ENCODE measurements around the gene UFC1.

UFC1 gene

DNA sequence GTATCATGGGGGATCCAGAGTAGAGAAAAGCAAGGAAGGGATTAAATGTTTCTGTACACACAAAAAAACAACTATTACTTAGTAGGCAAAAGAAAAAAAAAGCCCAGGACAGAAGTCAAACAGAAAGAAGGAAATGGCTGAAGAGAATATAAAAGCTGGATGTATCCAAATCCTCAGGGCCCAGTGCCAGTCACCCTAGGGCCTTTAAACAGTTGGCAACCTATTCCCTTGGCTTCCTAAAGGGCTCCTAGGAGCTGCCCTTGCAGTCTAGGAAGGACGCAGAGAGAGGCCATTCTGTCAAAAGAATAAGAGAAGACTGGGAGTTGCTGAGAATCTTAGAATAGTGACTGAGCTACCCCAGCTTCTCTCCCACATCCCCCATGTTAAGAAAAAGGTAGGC, 18.6 kb downstream of the UFC1 start:
- no peak for DNase-seq

DNA sequence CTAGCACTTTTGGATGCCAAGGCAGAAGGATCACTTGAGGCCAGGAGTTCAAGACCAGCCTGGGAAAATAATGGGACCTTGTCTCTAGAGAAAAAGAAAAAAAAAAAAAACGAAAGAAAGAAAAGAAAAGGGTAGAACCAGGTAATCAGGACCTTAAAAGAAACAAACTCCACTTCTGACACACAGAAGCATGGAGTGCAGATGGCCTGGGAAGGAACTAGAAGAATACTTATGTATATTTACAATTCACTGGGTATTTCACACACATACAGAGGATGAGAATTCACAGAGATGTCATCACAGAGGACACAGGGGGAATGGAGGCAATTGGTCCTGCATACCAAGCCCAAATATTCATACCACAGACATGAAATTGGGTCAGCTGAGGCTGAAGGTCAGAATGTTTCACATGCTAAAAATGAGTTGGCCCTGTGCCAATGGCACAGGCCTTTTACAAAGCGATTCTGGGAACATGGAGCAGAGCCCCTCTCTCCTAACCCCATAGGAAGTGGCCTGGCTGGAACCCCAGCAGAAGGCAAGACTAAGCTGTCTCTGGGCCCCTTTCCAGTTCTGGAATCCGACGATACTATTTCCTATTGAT, 19.1 kb downstream of the UFC1 start:
- no peak for DNase-seq

DNA sequence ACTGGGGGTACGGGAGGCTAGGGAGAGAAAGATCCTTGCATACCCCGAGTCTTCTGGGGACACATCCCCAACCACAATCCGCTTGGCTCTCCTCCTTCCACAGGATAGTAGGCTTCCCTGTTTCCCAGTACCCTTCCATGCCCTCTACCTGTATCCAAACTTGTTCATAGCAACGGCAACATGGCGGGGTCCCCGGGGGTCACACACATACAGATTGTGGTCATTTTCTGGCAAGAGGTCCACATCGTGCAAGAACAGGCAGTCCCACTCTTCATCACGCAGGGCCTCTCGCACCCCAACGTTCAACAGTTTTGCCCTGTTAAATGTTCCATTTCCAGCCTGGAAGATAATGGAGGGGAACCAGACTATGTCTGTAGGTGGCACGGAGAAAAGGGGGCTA, 19.9 kb downstream of the UFC1 start:
- DNase-seq, result peak; percentile 2

DNA sequence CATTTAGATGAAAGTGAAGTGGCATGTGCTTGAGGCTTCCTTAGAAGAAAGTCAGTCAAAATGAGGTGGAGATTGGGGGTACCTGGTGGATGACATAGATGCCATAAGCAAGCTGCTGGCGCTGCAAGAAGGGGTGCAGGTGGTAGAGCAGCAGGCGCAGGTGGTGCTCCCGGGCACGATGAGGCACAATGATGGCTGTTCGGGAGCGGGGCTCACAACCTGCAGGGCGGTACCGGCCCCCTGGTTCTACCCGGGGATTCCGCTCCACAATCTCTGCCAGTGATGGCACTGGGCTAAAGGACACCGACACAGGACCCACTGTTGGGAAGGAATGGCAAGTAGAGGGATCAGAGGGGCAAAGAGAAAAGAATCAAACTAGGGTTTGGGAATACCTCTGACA, 21.1 kb downstream of the UFC1 start:
- DNase-seq, result no peak

DNA sequence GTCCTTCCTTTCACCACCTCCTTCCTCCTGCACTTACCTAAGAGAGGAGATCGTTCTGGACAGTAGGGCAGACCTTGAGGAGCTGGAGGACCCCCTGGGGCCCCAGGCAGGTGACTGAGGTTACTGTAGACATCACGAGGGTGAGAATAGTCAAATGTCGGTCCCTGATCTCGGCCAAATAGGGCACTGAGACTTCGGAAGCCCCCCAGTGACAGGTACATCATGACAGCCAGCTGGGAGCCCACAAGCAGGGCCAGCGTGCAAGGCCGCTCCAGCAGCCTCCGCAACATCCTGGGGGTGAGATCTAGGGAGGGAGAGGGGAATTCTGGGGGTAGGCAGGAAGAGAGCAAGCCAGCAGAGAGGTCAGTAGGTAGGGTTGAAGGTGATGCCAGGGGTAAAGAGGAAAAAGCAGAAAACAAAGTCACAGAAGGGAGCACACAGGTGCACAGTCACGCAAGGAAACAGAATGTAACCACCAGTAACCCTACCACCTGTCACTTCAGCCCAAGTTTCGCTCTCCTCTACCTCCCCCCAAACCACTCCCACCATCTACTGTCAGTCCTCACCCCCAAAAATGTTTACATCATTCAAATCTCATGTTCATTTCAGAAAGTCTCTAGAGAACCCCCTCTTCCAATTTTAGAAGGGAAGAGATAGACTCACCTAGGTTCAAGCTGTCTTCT, 22.1 kb downstream of the UFC1 start:
- DNase-seq, result no peak

DNA sequence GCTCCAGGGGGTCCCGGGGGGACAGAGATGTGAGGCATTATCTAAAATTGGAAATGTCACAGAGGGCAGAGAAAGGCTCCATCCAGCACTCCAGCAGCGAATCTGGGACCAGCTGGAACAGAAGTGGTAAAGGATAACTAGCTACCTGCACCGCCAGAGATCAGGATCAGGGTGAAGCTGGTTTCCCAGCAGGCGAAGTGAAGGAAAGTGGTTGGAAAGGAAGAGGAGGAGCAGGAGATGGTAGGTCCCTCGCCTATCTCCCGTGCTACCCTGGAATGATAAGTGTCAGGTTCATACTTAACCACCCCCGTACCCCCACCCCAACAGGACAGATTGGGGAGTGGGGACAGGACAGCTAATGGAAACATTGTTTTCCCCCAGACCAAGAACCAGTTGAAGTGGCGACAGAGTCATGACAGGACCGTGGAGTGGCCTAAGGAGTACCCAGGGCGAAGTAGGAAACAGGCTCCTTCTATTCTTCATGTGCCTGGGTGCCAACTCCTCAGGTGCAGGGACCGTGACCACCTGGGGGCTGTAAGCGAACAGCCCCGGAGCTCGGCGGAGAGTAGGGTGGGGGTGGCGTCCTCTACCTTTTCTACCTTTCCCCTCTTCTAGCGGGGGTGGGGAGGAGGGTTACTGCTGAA, 22.8 kb downstream of the UFC1 start:
- no peak for DNase-seq

DNA sequence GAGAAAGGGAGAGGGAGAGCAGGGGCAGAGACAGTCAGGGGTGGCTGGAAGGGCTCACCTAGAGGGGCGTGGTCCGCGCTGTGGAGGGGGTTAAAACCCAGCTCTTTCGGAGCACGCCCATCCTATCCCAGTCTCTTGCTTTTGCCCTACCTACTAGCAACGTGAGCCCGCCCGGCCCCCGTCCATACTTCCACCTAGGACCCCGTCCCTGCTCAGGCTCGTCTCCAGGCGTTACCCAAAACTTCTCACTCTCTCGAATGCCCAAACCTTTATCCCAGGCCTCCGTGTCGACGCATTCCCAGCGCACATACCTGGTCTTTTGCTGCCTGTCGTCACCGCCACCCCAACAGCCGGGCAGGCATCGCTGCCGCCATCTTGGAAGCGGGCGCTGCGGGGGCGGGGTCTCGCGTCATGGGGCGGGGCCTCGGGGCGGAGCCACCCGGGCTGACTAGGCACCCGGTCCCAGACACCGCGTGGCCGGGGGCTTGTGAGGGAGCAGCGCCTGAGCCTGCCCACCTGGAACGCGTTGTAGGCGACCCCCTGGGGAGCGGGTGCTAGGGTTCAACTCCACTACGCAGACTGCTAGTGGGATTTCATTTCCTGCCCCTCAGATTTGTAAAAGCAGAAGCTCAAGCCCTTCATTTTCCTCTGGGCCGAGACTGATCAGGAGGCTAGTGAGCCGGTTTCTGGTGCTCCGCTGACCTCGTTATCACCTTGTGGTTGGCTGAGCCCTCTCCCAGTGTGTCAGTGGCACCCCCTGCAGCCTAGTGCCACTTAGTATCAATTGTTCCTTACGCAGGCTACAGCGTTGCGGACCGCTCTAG, 23.5 kb downstream of the UFC1 start, which contains the start of gene B4GALT3:
Gene B4GALT3 (minus strand): TSS at position 396 of the 824 bp plus-strand sequence. CDS start 1,447 bp downstream, outside the sequence.
- peak; percentile 94 for DNase-seq

DNA sequence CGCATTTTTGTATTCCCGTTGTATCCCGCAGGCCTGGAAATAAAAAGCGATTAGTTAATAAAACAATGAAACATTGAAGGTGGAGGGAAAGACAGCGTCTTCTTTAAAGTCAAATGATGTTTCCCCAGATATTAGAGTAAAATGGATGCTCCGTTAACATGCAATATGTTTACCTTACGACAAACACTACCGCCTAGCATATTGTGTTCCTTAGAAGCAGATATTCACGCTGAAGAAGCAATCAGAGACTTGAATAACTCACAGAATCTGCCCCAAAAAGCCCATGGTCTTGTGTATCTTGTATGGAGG, 24.1 kb downstream of the UFC1 start:
- DNase-seq, result no peak

DNA sequence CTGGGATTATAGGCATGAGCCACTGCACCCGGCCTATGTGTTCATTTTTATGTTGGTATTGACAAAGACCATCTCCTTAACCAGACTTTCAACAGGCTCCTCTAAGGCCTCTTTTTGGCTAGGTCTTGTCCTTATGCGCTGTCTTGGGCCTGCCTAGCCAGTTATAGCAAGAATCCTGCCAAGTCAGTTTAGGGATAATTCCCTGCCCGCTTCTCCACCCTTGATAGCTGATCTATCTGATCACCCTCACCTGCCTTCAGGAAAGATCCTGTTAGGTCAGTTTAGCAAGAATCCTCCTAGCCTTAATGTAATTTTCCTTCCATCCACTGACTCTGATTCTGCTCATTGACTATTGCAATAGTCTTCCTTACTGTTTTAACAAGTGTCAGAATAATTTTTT, 25.9 kb downstream of the UFC1 start:
- DNase-seq, result peak; percentile 6

DNA sequence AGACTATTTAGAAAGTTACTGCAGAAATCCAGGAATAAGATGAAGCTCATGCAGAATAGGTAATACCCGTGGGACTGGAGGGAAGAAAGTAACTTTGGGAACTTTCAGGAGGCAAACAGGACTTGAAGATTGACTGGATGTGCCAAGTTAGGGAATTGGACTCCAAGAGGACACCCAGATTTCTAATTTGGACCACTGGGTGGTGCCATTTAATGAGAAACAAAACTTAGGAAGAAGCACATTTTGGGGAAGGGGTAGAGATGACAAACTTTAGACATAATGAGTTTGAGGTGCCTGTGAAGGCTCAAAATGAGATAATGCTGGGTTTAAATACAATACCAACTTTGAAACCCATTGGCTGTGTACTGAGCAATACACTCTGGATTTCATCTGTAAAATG, 26.9 kb downstream of the UFC1 start:
- DNase-seq, result peak; percentile 8

DNA sequence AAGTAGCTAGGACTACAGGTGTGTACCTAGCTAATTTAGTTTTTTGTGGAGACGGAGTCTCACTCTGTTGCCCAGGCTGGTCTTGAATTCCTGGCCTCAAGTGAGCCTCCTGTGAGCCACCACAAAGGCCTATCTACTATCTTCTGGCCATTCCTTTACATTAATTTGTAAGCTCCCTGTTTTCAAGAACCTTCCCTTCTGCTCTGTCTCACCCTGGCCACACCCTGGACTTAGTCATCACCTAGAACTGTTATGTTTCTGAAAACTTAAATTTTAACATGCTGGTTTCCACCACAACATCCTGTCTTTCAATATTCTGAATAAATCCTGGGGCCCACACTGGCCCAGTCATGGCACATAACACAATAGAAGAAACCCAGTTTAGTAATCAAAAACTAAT, 28.4 kb downstream of the UFC1 start:
- peak; percentile 4 for DNase-seq

DNA sequence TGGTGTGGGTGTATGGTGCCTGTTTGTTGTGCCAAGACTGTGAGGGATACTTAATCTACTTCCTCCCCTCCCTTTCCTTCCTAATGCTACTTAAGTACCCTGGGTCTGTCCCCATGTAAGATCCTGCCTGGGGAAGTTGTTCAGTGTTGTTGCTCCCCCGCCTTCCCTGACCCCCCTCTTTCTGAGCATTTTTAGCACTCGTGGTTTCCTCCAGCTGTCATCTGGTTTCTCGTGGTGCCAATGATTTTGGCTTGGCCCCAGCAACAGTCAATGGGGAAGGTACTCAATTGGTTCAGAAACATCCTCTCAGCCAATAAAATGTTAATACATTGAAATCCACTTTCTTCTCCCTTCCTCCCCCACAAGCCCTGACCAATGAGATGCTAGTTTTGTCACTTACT, 31.5 kb downstream of the UFC1 start:
- peak; percentile 69 for DNase-seq

DNA sequence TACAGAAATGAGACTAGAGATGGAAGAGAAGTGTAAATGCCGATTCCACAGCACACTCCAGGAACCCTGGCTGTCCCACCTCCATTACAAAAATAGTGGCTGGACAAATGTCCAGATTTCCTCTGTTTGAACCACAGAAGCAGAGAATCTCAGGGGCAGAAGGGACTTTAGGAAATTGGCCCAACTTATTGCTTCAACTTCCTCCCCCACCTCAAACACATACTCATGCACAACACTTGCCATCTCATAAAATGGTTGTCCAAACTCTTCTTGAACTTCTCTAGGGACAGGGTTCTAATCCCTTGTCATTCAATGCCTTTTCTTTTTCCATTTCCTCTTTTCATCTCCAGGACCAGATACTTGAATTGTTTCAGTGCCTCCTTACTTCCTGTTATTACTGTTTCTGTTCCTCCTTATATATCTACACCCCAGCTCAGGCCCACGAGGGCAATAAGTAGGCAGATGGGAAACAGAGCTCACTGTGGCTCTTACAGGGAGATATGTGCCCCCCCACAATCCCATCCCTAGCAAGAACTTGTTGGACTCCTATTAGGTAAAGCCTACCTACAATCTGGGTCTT, 32.0 kb downstream of the UFC1 start:
- DNase-seq, result peak; percentile 23

DNA sequence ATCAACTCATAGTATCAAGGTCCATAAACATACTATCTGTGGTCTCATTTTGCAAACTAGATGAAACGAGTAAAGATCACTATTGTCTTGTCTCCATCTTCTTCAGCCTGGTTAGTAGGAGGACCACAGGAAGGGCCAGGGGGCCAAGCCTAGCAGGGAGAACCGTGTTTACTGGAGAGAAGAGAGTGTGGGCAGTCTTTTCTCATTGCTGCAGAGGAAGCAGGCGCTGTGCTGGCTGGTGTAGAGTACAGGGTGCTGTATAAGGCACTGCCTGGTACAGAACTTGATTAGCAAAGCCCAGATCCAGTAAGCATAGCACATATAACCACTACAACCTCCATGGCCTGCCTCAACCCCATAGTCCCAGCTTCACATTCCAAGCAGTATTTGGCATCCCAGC, 33.5 kb downstream of the UFC1 start:
- DNase-seq, result no peak

DNA sequence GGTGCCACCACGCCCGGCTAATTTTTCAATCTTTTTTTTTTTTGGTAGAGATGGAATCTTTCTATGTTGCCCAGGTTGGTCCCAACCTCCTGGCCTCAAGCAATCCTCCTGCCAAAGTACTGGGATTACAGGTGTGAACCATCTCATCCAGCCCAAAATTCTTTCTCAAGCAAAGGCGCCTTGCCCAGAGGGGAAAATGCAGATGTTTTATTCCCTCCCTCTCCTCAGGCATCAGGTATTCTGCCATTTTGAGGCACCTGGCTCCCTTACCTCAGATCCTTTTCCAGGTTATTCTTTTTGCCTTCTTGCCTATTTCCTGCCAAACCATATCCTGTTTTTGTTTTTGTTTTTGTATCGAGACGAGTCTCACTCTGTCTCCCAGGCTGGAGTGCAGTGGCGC, 34.6 kb downstream of the UFC1 start:
- DNase-seq, result no peak

DNA sequence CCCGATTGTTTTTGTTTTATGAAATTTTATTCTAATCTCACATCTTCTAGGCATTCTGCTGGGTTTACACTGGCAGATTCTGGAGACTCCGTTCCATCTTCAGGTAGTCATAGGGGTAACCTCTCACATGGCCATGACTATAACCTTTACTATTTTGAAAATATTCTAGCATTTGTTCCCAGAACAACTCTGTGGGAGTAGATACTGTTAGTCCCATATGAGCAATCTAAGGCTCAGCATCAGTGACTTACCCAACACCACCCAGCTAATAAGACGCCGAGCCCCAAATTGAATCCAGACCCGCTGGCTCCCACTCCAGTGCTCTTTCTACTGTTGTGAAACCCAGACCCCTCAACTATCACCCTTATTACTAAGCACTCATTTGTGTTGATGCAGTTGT, 35.3 kb downstream of the UFC1 start:
- DNase-seq, result no peak

DNA sequence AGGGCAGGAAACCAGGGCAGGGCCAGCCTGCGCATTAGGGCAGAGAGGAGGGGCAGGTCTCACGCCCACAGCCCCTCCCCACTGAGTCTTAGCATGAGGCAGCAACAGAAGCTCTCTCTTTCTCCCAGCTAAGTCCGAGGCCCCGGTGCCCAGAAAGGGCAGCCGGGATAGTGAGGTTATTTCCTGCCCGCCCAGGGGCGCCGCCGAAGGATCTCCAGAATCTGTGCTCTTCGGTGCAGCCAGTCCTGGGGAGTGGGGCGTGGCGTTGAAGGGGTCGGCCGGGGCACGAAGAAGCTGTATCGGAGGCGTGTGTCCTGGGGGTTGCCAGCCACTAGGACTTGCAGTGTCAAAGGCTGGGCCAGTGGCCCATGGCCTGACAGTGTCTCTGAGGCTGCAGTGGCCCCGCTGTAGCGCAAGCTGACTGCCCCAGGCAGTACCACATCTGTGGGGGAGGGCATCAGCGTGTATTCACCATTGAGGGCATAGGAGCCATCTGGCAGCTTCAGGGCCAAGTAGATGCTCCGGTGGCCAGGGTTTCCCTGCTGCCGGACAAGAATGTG, 37.3 kb downstream of the UFC1 start:
- DNase-seq, result peak; percentile 30

DNA sequence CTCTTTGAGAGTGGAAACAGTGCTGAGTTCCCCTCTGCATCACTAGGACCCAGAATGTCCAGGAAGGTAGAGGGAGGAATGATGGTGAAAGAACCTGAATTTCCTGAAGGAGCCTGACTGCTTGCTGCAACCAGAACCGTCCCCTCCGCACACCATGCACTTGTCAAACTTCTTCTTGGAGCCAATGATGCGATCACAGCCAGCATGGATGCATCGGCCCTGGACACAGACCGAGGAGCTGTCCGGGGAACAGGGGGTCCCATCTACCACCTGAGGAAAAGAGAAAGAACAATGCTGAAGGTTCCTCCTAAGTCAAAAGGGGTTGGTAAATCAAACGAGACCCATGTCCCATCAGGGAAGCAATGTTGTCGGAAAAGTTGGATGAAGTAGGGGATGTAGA, 38.2 kb downstream of the UFC1 start:
- DNase-seq, result peak; percentile 15

DNA sequence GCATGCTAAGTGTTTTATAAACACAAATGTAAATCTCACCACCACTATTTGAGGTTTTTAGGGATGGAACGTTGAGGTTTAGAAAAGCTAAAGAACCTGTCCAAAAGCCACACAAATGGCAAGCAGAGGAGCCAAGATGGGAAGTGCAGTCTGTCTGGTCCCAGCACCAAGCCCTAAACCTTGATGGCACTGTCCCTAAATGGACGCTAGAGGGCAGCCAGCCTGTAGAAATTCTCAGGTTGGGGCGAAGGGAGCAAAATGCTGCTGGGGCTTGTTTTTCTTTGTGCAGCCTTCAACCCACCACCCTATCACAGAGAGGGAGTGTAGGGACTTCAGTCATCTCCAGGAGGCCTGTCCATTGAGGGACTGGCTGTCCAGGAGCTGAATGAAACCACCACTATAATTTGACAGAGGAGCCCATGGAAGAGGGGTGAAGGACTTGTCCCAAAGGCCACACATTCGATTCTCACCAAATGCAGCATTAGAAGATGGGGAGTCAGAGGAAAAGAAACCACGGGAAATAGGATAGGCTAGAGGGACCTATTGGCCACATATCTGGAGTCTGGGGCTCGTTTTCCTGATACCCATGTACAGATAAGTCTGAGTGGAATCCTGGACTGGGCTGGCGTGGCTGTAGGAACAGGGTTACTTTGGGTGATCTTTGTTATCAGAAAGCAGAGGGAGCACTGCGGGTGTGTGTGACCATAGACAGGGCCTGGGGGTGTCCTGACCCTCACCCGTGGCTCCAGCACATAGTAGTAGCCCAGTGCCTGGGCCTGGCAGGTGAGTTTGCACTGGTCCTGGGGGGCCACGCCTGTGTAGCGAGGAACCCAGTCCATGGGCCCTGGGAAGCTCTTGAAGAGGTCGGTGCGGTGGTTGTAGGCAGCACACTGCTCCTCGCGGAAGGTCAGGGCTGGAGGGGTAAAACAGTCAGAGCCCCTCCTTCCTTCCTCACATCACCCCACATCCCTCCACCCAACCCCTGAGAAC, 39.0 kb downstream of the UFC1 start:
- DNase-seq, result peak; percentile 60

DNA sequence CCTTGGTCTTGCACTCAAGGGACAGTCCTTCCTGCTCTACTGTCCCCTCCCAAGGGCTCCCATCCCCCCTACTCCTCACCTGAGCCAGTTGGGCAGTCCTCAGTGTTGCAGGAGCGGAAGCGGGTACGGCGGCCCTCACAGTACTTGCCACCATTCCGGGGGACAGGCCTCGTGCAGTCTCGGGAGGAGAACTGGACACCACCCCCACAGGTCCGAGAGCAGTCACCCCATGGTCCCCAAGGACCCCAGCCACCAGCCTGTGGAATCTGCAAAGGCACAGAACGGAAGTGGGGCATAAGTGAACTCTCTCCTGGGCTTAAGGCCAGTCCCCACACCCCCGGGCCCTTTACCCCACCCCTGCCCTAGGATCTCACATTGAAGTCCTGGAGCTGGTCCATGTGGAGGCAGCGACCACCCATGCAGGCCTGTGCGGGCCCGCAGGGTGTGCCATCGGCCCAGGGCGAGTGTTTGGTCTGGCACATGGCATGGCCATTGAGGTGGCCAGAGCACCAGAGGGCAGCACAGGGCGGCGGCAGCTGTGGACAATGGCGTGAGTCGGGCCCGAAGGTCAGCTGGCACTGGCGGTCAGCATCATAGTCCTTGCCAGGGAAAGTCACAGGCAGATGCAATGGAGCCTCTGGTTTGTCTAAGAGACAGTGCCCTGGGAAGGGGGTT, 39.9 kb downstream of the UFC1 start:
- peak; percentile 32 for DNase-seq

DNA sequence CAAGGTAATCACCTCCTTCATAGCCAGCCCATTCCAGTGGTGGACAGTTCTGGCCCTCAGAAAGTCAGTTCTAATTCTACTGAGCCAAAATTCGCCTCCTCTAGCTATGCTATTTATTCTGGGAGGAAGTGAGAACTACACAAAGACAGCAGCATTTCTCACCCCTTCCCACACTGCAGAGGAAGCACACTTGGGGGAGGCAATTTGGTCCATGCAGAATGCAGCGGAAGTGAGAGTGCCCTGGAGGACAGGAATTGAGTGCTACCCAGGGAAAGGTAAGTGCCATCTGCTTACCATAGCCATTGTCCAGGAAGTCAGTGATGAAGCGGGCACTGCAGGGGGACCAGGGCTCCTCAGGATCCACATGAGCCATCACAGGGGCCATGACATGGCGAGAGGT, 41.4 kb downstream of the UFC1 start:
- peak; percentile 23 for DNase-seq
